ENCODE data around the gene RAPGEF1. TPM values are rescaled to one million over a fixed set of nuclear protein-coding genes. Genes with fewer than 3 reads are reported as not detected.
A peak's percentile ranks its signal among the peaks of the same experiment; 100 is the strongest.
"Not testable (repeated sequence)": the region's sequence is repeated elsewhere in the genome, so short reads cannot be mapped to it uniquely, and the experiment has no call there.

The RAPGEF1 gene
- total RNA-seq, 1 experiment from 2014 or later = 6.1 TPM

DNA sequence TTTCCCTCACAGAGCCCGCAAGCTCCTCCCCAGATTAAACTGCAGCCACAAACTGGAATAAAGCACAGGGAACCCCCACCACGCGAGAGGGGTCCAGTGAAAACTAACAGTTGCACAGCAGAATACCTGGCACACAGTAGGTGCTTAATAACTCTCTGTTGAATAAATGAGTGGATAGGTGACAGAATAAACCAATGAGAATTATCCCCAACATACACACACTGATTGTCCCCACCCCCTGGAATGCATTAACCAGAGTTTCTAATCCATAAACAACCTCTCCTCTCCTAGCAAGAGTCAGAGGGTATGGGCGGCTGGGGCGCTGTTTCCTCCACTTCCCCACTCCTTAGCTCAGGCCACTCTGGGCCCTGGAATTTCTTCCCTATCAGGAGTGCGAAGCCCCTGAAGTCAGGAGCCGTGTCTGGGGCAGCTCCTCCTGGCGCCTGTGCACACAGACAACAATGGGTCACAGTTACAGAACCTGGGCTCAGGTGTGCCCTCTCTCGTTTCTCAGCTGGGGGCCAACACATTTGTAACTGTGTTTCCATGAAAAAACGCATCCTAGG is 27.6 kb downstream of the RAPGEF1 start:
- H3K27ac ChIP-seq (ENCODE audit: low read length) = no peak overlapping the region
- no peaks in the 10 kb centered on the region for H3K9me2 ChIP-seq (replicated peaks; ENCODE audit: insufficient read depth, low read length)
- H3K4me2 ChIP-seq (ENCODE audit: low read depth, low read length, poor library complexity, severe bottlenecking) = no peak overlapping the region
- H3K36me3 ChIP-seq (ENCODE audit: insufficient read depth, low read length) = no peaks in the 10 kb centered on the region
- no peaks in the 10 kb centered on the region for H3K9me3 ChIP-seq (ENCODE audit: low read length)
- no peak overlapping the region for H2AFZ ChIP-seq (ENCODE audit: low read length)
- H3K4me3 ChIP-seq (ENCODE audit: low read length) = no peak overlapping the region
- peaks cover 34% of the 10 kb centered on the region; the same call in 1 of the 2 replicates for H4K20me1 ChIP-seq (ENCODE audit: insufficient read depth, low read depth, low read length)
- H3K27me3 ChIP-seq (ENCODE audit: low read length) = no peaks in the 10 kb centered on the region
- H3K79me2 ChIP-seq (ENCODE audit: low read length) = no peaks in the 10 kb centered on the region
- no peak overlapping the region for H3K9ac ChIP-seq (ENCODE audit: low read length)
- peaks cover 16% of the 10 kb centered on the region for H3K4me1 ChIP-seq (ENCODE audit: low read length)
- no peak for DNase-seq

DNA sequence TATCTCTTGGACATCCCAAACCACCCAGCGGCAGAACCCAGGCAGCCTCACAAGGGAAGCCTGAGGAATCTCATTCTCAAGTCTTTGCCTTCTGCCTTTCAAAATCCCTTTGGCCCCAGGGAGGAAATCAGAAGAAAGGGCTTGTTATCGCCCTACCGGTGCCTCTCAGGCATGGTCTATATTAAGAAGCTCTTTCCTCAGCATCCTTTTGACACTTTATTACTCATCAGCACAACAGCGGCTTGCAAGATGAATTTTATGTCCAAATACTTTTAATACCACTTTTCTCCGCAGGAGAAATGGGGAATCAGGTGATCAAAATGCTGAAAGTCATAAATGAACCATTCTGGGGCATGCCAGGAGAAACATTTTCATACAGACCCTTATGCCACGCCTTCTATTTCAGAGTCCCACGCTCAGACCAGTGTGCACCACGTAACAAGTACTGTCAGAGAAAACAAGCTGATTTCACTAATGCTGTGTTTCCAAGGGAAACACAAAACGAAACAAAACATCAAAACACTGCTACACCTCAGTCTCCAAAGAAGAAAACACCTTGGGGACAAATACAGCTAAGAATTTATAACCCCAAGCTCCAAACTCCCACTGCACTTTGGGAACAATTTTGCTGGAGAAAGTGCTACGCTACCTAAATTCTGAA is 30.0 kb downstream of the RAPGEF1 start:
- peaks cover 24% of the 10 kb centered on the region for H3K4me1 ChIP-seq (ENCODE audit: low read length)
- H3K36me3 ChIP-seq (ENCODE audit: insufficient read depth, low read length) = no peaks in the 10 kb centered on the region
- no peaks in the 10 kb centered on the region for H3K9me3 ChIP-seq (ENCODE audit: low read length)
- no peak overlapping the region for H3K4me3 ChIP-seq (ENCODE audit: low read length)
- H4K20me1 ChIP-seq (ENCODE audit: insufficient read depth, low read depth, low read length) = peaks cover 34% of the 10 kb centered on the region; the same call in 1 of the 2 replicates
- no peak overlapping the region for H3K4me2 ChIP-seq (ENCODE audit: low read depth, low read length, poor library complexity, severe bottlenecking)
- H3K27ac ChIP-seq (ENCODE audit: low read length) = no peak overlapping the region
- no peaks in the 10 kb centered on the region for H3K27me3 ChIP-seq (ENCODE audit: low read length)
- H3K9me2 ChIP-seq (replicated peaks; ENCODE audit: insufficient read depth, low read length) = no peaks in the 10 kb centered on the region
- no peak overlapping the region for H3K9ac ChIP-seq (ENCODE audit: low read length)
- DNase-seq = no peak
- H3K79me2 ChIP-seq (ENCODE audit: low read length) = no peaks in the 10 kb centered on the region
- H2AFZ ChIP-seq (ENCODE audit: low read length) = no peak overlapping the region

DNA sequence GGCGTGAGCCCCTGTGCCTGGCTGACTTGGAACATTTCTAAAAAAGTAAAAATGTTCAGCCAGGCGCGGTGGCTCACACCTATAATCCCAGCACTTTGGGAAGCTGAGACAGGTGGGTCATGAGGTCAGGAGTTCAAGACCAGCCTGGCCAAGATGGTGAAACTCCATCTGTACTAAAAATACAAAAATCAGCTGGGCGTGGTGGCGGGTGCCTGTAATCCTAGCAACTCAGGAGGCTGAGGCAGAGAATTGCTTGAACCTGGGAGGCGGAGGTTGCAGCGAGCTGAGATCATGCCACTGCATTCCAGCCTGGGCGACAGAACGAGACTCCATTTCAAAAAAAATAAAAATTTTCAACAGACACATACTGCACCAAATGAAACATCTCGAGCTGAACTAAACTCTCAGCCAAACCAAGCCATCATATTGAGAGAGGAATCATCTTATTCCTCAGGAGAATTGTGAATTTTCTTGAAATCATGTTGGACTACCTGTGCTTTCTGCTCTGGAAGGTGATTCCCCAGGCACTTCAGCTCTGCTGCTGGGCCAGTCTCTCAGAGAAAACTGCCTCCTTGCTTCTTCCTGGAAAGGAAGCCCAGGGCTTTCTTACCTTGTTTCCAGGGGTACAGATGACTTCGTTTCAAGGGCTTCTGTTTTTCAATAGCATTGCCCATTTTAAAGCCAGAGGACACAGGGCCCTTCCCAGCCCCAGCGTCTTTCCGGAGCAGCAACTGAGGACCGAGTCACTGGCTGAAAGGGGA is 30.7 kb downstream of the RAPGEF1 start:
- H3K4me2 ChIP-seq (ENCODE audit: low read depth, low read length, poor library complexity, severe bottlenecking); H3K9me3 ChIP-seq (ENCODE audit: low read length); H2AFZ ChIP-seq (ENCODE audit: low read length); H3K27ac ChIP-seq (ENCODE audit: low read length); H3K79me2 ChIP-seq (ENCODE audit: low read length); DNase-seq; H3K36me3 ChIP-seq (ENCODE audit: insufficient read depth, low read length); H3K27me3 ChIP-seq (ENCODE audit: low read length); H3K9me2 ChIP-seq (replicated peaks; ENCODE audit: insufficient read depth, low read length); H3K4me3 ChIP-seq (ENCODE audit: low read length); H3K9ac ChIP-seq (ENCODE audit: low read length): not testable (repeated sequence)
- Histone ChIP-seq H4K20me1 (ENCODE audit: insufficient read depth, low read depth, low read length) (peaks cover 41% of the 10 kb centered on the region; the same call in 1 of the 2 replicates), H3K4me1 (ENCODE audit: low read length) (peaks cover 31% of the 10 kb centered on the region)

DNA sequence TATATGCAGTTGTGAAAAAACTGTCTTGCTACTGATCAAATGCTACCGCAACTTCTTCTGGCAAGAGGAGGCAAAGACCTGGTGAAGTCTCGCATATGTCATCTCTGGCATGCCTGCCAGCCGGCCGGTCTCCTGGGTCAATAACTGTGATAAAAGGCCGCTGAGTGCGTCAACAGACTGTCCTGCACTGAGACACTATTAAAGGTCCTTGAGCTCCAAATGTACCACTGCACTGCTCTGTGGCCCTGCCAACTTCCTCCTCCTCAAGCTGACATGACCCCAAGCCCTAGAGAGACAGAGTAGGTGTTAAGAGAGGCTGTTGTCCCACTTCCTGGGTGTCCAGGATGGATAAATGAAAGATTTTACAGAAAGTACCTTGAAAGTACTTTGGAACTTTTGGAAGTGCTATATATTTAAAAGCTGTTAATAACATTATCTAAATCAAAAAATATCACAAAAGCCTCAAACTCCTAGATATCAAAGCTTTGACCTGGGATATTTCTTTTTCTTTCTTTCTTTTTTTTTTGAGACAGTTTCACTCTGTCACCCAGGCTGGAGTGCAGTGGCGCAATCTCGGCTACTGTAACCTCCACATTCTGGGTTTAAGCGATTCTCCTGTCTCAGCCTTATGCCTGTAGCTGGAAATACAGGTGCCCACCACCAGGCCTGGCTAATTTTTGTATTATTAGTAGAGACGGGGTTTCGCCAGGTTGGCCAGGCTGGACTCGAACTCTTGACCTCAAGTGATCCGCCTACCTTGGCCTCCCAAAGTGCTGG is 31.5 kb downstream of the RAPGEF1 start:
- peak overlapping the region; percentile 50 for H3K4me2 ChIP-seq (ENCODE audit: low read depth, low read length, poor library complexity, severe bottlenecking)
- peaks cover 38% of the 10 kb centered on the region for H3K4me1 ChIP-seq (ENCODE audit: low read length)
- H3K9ac ChIP-seq (ENCODE audit: low read length) = no peak overlapping the region
- H3K79me2 ChIP-seq (ENCODE audit: low read length) = no peaks in the 10 kb centered on the region
- no peaks in the 10 kb centered on the region for H3K9me2 ChIP-seq (replicated peaks; ENCODE audit: insufficient read depth, low read length)
- DNase-seq = peak; percentile 57
- no peak overlapping the region for H3K27ac ChIP-seq (ENCODE audit: low read length)
- no peaks in the 10 kb centered on the region for H3K36me3 ChIP-seq (ENCODE audit: insufficient read depth, low read length)
- H3K4me3 ChIP-seq (ENCODE audit: low read length) = no peak overlapping the region
- H4K20me1 ChIP-seq (ENCODE audit: insufficient read depth, low read depth, low read length) = peaks cover 48% of the 10 kb centered on the region; the same call in 1 of the 2 replicates
- H3K27me3 ChIP-seq (ENCODE audit: low read length) = no peaks in the 10 kb centered on the region
- H2AFZ ChIP-seq (ENCODE audit: low read length) = no peak overlapping the region
- no peaks in the 10 kb centered on the region for H3K9me3 ChIP-seq (ENCODE audit: low read length)

DNA sequence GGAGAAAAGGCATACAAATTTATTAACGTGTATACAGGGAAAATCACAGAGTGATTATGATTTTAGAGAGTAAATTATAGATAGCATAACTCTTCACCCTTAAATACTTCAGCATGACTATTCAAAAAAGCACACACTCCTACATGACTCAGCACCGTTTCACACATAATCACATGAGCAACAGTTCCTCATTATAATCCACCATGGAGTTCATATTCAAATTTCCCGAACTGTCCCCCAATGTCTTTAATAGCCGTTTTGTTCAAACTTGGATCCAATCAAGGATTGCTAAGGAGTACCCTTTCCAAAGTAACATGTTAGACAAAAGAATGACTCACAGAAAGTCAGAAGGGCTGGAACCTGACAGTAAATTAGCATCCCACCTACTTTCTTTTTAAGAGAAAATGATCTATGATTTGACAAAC is 32.1 kb downstream of the RAPGEF1 start:
- no peak overlapping the region for H3K27ac ChIP-seq (ENCODE audit: low read length)

DNA sequence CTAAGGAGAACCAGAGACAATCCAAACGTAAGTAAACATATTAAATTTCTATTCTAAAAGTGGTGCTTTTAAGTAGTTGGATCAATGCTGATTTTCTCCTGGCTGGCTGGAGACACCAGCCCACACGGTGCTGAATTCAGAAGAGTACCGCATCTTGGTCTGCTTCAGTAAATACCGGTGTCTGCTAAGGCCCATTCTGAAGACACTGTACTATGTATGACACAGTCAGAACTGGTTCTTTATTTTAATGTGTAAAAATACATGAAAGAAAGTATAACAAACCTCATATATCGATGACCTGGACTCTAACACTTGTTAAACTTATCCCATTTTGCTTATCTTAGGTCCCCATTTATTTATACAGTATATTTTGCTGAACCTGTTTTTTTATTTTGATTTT is 32.8 kb downstream of the RAPGEF1 start:
- H3K9me2 ChIP-seq (replicated peaks; ENCODE audit: insufficient read depth, low read length) = no peaks in the 10 kb centered on the region
- H4K20me1 ChIP-seq (ENCODE audit: insufficient read depth, low read depth, low read length) = peaks cover 40% of the 10 kb centered on the region; the same call in 1 of the 2 replicates
- peak overlapping the region; percentile 50 for H3K4me2 ChIP-seq (ENCODE audit: low read depth, low read length, poor library complexity, severe bottlenecking)
- H3K4me3 ChIP-seq (ENCODE audit: low read length) = no peak overlapping the region
- no peak overlapping the region for H2AFZ ChIP-seq (ENCODE audit: low read length)
- H3K4me1 ChIP-seq (ENCODE audit: low read length) = peaks cover 38% of the 10 kb centered on the region
- H3K9me3 ChIP-seq (ENCODE audit: low read length) = no peaks in the 10 kb centered on the region
- H3K36me3 ChIP-seq (ENCODE audit: insufficient read depth, low read length) = no peaks in the 10 kb centered on the region
- no peaks in the 10 kb centered on the region for H3K79me2 ChIP-seq (ENCODE audit: low read length)
- H3K9ac ChIP-seq (ENCODE audit: low read length) = no peak overlapping the region
- no peak overlapping the region for H3K27ac ChIP-seq (ENCODE audit: low read length)
- H3K27me3 ChIP-seq (ENCODE audit: low read length) = no peaks in the 10 kb centered on the region
- DNase-seq = no peak

More for the DNA sequence above, 32.1 kb downstream of the RAPGEF1 start:
- no peaks in the 10 kb centered on the region for H3K27me3 ChIP-seq (ENCODE audit: low read length)
- H3K4me3 ChIP-seq (ENCODE audit: low read length) = no peak overlapping the region
- H2AFZ ChIP-seq (ENCODE audit: low read length) = no peak overlapping the region
- no peaks in the 10 kb centered on the region for H3K9me3 ChIP-seq (ENCODE audit: low read length)
- no peaks in the 10 kb centered on the region for H3K36me3 ChIP-seq (ENCODE audit: insufficient read depth, low read length)
- peak; percentile 73 for DNase-seq
- peak overlapping the region; percentile 50 for H3K4me2 ChIP-seq (ENCODE audit: low read depth, low read length, poor library complexity, severe bottlenecking)
- H3K79me2 ChIP-seq (ENCODE audit: low read length) = no peaks in the 10 kb centered on the region
- H3K9ac ChIP-seq (ENCODE audit: low read length) = no peak overlapping the region
- no peaks in the 10 kb centered on the region for H3K9me2 ChIP-seq (replicated peaks; ENCODE audit: insufficient read depth, low read length)
- H4K20me1 ChIP-seq (ENCODE audit: insufficient read depth, low read depth, low read length) = peaks cover 42% of the 10 kb centered on the region; the same call in 1 of the 2 replicates
- H3K4me1 ChIP-seq (ENCODE audit: low read length) = peaks cover 38% of the 10 kb centered on the region

DNA sequence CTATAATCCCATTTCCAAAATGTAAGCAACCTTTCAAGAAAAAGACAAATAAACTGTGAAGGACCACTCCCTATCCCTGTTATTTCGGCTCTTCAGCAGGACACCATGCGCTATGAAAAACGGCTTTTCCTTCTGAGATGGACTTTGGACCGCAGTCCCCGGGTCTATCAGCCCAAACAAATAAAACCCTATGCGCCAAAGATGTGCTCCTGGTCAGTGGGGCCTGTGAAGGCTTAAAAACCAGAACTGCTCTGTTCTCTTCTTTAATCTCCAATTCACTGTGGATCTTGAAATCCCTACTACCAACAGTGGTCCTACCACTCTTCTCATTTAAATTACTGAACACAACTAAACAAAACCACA is 33.3 kb downstream of the RAPGEF1 start:
- H3K27me3 ChIP-seq (ENCODE audit: low read length) = no peaks in the 10 kb centered on the region
- DNase-seq = no peak
- H3K4me3 ChIP-seq (ENCODE audit: low read length) = no peak overlapping the region
- H3K4me1 ChIP-seq (ENCODE audit: low read length) = peaks cover 38% of the 10 kb centered on the region
- no peak overlapping the region for H3K4me2 ChIP-seq (ENCODE audit: low read depth, low read length, poor library complexity, severe bottlenecking)
- H3K79me2 ChIP-seq (ENCODE audit: low read length) = no peaks in the 10 kb centered on the region
- no peak overlapping the region for H2AFZ ChIP-seq (ENCODE audit: low read length)
- H3K9me3 ChIP-seq (ENCODE audit: low read length) = no peaks in the 10 kb centered on the region
- peaks cover 44% of the 10 kb centered on the region for H4K20me1 ChIP-seq (ENCODE audit: insufficient read depth, low read depth, low read length)
- no peaks in the 10 kb centered on the region for H3K36me3 ChIP-seq (ENCODE audit: insufficient read depth, low read length)
- no peak overlapping the region for H3K27ac ChIP-seq (ENCODE audit: low read length)
- no peak overlapping the region for H3K9ac ChIP-seq (ENCODE audit: low read length)
- H3K9me2 ChIP-seq (replicated peaks; ENCODE audit: insufficient read depth, low read length) = no peaks in the 10 kb centered on the region

DNA sequence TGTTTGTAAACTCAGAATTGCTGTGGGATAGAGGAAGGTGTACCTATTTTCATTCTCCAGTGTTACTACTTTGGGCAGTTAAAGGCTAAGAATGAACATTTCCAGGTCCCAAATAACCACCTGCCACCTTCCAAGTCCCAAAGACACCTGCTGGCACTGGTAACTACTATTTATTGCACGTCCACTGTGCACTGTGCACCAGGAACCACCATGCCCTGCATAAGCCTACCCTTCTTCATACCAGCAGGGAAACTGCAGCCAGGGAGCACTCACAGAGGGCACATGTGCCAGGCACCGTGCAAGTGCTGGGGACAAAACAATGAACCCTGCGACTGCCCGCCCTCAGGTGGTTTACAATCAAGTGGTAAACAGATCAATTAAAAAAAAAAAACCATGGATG is 34.9 kb downstream of the RAPGEF1 start:
- Histone ChIP-seq H3K4me3 (ENCODE audit: low read length) (no peak overlapping the region), H3K4me1 (ENCODE audit: low read length) (peaks cover 37% of the 10 kb centered on the region), H3K4me2 (ENCODE audit: low read depth, low read length, poor library complexity, severe bottlenecking) (no peak overlapping the region)

More for the DNA sequence above, 34.9 kb downstream of the RAPGEF1 start:
- Histone ChIP-seq H4K20me1 (ENCODE audit: insufficient read depth, low read depth, low read length) (peaks cover 51% of the 10 kb centered on the region), H3K79me2 (ENCODE audit: low read length) (no peaks in the 10 kb centered on the region), H3K27me3 (ENCODE audit: low read length) (no peaks in the 10 kb centered on the region), H3K9me3 (ENCODE audit: low read length) (no peaks in the 10 kb centered on the region), H3K9ac (ENCODE audit: low read length) (no peak overlapping the region), H3K36me3 (ENCODE audit: insufficient read depth, low read length) (no peaks in the 10 kb centered on the region), H3K9me2 (replicated peaks; ENCODE audit: insufficient read depth, low read length) (no peaks in the 10 kb centered on the region), H3K27ac (ENCODE audit: low read length) (no peak overlapping the region), H2AFZ (ENCODE audit: low read length) (no peak overlapping the region)
- DNase-seq = no peak
